DND-41 (cell line): ENCODE results near the gene NTSR1.

Experiments
- EZH2 ChIP-seq: IDR thresholded peaks from 3 replicates; pipeline ENCODE4 v1.6.1; 2012; ENCODE audit warnings: borderline replicate concordance, low read depth, mild to moderate bottlenecking, moderate library complexity, low read length, inconsistent platforms; ENCODE audit not compliant: severe bottlenecking
- TF ChIP-seq, protein P1 (sequence below): IDR thresholded peaks from 2 replicates; pipeline ENCODE4 v1.5.1; 2012; ENCODE audit warnings: borderline replicate concordance, low read length, moderate library complexity, mild to moderate bottlenecking; ENCODE audit not compliant: poor library complexity, severe bottlenecking; ENCODE audit errors: extremely low read depth

DNA sequence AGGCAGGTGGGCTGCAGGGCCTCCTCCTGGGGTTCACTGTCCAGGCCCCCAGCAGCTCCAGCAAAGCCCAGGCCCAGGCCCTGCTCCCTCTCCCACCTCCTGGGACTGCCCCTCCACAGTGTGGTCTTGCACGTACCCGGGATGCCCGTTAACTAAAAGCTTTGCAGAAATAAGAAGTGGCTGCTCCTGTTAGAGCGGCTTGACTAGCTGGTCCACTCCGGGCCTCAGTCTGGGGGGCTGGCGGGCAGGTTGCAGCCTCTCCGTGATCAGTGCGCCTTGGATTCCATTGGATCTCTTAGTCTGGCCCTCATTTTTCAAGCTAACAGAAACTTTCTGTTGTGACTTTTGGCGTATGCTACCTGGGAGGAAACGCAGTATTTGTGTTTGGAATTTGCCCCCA, 39.4 kb upstream of the NTSR1 start:
- TF ChIP-seq, protein P1, sequence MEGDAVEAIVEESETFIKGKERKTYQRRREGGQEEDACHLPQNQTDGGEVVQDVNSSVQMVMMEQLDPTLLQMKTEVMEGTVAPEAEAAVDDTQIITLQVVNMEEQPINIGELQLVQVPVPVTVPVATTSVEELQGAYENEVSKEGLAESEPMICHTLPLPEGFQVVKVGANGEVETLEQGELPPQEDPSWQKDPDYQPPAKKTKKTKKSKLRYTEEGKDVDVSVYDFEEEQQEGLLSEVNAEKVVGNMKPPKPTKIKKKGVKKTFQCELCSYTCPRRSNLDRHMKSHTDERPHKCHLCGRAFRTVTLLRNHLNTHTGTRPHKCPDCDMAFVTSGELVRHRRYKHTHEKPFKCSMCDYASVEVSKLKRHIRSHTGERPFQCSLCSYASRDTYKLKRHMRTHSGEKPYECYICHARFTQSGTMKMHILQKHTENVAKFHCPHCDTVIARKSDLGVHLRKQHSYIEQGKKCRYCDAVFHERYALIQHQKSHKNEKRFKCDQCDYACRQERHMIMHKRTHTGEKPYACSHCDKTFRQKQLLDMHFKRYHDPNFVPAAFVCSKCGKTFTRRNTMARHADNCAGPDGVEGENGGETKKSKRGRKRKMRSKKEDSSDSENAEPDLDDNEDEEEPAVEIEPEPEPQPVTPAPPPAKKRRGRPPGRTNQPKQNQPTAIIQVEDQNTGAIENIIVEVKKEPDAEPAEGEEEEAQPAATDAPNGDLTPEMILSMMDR, result no peak
- no peak for TF ChIP-seq EZH2
